ENCODE results near the gene PNPLA3.
A peak's percentile ranks its signal among the peaks of the same experiment; 100 is the strongest.

Gene PNPLA3

GRCh38 chr22:43923631-43924464 lies at the start of gene PNPLA3:
Gene PNPLA3 (plus strand): TSS chr22:43923805. CDS start chr22:43923912, 107 bp downstream.
- peak; percentile 62 for DNase-seq (ENCODE audit: low read depth)

- no peak for DNase-seq (ENCODE audit: low read depth)
These were observed 46.6 kb upstream of the PNPLA3 start for GRCh38 chr22:43876866-43877509.

DNA sequence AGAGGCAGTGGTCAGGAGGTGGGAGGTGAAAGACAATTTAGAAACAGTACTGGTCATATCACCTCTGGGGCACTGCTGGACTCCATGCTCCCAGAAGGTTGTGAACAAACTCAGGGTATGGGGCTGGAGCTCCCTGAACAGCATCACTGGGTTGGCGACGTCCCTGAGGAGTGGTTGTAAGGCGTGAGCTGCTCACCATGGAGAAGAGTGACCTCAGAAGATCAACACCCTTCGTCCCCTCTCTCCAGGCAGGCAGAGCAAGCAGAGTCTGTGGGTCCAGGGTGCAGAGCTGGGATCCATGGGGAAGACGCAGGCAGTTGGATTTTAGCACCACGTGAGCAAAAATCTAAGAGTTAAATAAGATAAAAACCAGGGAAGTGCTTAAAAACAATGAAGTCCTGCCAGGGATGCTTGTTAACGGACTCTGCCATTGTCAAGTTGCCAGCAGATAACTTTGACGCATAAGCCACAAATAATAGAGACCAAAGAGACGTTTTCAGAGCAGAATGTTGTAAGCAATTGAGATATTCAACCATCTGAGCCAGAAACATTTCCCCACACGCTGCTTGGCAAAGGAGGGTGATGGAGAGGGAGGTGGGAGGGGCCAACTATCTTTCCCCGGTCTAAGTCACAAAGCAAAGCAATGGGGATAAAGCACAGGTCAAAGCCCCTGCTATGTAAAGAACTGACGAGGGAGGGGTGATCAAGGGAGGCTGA lies 45.4 kb upstream of the PNPLA3 start:
- DNase-seq (ENCODE audit: low read depth) = no peak

DNA sequence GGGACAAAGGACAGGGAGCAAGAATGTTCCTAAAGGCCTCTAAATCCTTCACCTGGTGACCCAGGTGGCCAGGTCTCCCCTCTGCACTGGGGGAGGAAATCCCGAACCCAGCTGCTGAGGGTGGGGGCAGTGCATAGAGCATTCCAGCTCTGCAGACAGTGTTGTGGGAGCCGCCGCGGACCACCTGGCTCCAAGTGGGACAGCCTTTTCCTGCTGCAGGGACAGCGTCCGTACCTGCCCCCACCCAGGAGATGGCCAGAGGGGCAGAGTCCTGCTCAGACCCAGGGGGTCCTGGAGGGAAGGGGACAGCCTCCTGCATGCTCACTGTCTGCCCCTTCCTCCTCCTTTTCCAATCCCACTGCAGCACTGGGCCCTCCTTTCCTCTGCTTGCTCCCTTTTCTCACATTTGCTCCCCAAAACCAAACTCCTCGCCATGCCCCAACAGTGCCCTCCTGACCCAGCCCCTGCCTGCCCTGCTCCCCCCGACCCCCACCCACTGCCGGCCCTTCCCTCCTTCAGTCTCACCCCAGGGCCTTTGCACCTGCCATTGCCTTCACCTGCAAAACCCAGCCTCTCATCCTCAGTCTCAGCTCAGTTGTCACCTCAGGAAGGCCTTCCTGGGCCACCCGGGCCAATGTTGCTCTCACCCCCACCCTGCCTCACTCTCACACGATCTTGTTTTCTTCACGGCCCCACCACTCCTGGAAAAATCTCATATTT lies 44.6 kb upstream of the PNPLA3 start:
- DNase-seq (ENCODE audit: low read depth) = no peak

GRCh38 chr22:43879901-43880540 lies 43.6 kb upstream of the PNPLA3 start:
- no peak for DNase-seq (ENCODE audit: low read depth)

DNA sequence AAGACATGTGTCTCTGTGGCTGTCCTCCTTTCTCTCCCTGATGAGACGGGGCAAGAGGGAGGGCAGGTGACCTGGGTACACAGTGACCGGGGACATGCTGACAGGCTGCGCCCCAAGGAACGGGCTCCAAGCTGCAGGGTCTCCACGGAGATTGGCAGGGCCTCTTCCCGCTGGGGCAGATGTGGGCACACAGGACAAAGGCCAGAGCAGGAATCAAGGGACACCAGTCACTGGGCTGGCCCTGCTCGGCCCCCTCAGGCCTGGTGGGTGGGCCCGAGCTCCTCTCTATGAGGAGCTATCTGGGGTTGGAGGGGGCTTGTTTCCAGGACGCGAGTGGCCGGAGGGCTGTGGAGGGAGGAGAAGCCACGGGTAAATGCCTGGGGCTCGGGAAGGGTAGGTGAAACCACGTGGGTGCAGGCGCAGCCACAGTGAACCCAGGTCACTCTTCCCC lies 43.0 kb upstream of the PNPLA3 start:
- DNase-seq (ENCODE audit: low read depth) = no peak

- DNase-seq (ENCODE audit: low read depth) = no peak
These were observed 42.2 kb upstream of the PNPLA3 start for GRCh38 chr22:43881091-43882061.

DNA sequence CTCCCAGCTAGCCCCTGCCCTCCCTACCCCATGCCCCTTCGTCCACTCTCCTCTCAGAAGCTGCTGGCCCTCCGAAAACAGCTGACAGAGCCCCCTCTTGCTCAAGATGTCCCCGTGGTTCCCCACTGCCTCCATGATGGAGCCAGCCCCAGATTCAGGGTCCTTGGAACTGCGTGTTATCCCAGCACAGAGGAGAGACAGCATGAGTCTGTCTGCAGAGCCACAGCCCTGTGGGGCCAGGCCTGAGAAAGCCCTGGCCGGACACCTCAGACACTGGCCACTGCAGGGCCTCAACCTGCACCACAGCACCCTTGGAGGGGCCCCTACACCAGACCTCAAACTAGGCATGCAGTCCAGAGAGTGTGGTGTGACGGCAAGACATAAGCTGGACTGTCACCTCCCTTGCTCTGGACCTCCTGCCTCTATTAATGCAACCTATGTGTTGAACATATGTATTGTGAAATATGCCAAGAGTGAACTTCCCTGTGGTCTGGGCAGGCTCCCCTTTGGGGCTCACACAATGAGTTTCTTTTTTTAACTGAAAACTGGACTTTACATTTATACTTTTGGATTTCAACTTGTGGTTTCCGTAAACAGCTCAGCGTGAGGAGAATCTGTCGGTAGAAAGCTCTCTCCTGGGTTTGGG lies 41.4 kb upstream of the PNPLA3 start:
- no peak for DNase-seq (ENCODE audit: low read depth)

DNA sequence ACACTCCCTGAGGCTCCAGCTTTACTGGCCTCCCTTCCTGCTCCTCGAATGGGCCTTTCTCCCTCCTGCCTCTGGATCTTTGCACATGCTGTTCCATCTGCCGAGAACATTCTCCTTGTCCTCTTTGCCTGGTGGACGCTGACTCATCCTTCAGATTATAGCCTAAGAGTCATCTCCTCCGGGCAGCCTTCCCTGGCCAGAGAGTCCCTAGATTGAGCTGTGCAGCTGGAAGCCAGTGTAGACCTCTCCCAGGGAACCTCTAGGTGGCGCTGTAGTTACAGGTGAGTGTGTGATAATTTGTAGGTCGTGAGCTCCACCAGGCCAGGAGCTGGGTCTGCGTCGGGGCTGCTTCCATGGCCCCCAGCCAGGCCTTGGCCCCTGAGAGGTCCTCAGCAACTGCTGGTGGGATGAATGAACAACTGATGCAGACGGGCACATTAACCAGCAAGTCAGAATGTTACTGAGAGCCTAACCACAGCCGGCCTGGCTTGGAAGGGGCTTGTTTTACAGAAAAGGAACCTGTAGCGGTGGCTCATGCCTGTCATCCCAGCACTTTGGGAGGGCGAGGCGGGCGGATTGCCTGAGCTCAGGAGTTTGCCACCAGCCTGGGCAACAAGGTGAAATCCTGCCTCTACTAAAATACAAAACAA lies 40.5 kb upstream of the PNPLA3 start:
- DNase-seq (ENCODE audit: low read depth) = peak; percentile 20

DNA sequence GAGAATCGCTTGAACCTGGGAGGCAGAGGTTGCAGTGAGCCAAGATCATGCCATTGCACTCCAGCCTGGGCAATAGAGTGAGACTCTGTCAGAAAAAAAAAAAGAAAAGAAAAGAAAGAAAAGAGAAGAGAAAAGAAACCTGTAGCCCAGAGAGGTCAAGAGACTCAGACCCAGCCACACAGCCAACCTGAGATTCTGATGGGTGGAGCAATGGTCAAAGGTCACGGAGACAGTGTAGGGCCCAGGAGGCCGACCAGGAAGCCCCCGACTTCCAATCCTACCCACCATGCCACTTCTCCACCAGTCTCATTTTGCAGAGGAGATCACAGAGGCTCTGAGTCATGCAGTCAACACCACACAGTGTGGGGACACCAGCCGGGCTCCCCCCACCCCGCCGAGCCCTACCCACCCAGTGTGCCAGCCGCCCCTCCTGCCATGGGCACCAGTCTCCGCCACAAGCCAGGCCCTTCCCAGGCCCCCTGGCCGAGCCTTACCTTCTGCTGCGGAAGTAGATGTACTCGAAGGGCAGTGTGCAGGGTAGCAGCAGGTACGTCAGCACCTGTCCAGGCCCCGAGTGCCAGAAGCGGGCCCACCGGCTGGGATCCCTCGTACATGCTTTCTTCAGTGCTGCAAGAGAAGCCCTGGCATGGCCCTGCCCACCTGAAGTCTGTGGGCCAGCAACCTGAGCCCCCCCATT lies 39.7 kb upstream of the PNPLA3 start:
- no peak for DNase-seq (ENCODE audit: low read depth)

DNA sequence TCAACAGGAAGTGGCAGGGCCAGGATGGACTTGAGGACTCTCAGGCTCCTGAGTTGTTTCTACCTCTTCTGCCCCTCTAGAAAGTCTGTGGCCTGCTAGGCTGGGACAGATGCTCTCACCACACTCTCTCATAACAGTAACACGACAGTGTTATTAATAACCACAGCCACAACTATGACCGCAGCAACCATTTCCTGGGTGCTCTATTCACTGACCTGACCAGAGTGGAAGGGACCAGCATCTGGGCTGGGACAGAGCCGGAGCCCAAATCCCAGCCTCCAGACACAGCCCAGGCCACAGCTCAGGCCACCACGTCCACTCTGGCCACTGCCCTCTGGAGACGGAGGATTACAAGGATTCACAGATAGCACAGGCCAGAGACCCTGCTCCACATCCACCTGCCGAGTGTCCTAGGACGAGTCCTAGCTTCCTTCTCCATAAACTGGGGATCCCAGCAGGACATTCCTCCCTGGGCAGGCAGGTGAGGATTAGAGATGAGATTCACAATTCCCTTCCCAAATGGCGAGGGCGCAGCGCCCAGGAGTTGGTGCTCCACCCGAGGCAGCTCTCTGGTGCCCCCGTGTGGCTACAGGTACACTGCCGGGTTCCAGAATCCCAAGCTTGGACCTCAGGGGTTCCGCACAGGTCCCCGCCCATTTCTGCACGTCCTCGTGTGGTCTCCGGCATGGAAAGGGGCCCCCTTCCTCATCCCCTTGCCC lies 38.8 kb upstream of the PNPLA3 start:
- peak; percentile 15 for DNase-seq (ENCODE audit: low read depth)

- no peak for DNase-seq (ENCODE audit: low read depth)
These were observed 38.3 kb upstream of the PNPLA3 start for GRCh38 chr22:43885319-43885671.

DNA sequence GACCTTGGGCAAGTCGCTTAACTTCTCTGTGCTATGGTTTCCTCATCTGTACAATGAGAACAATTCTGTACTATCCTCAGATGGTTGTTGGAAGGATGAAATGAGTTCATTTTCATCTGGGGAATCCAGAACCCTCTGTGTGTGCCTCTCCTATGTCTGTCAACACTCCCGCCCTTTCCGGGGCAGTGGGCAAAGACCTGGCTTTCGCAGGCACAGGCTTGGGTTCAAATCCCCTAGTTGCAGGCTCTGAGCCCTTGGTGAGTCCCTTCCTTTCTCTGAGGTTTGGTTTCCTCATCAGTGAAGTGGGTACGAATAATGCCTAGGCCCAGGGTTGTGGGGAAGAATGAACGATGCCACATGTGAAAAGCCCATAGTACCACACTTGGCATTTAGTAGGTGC lies 37.8 kb upstream of the PNPLA3 start:
- no peak for DNase-seq (ENCODE audit: low read depth)

DNA sequence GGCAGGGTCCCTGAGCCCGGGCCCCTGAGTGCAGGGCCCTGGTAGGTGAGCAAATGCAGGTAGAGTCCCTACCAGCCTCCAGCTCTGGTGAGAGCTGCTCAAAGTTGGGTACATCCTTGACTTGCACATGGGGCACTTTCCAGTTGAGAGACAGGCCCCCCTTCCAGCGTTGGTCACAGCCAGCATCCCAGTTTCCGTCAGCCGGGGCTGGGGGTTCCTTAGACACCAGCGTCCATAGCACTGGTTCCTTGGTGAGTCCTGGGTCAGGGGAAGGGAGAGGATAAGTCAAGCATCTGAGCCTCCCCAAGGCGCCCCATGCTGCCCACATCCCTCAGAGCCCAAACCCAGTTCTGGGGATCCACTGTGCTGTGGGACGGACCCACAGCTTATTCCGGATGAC lies 37.4 kb upstream of the PNPLA3 start:
- DNase-seq (ENCODE audit: low read depth) = no peak

GRCh38 chr22:43887391-43887790 lies 36.2 kb upstream of the PNPLA3 start:
- DNase-seq (ENCODE audit: low read depth) = no peak

DNA sequence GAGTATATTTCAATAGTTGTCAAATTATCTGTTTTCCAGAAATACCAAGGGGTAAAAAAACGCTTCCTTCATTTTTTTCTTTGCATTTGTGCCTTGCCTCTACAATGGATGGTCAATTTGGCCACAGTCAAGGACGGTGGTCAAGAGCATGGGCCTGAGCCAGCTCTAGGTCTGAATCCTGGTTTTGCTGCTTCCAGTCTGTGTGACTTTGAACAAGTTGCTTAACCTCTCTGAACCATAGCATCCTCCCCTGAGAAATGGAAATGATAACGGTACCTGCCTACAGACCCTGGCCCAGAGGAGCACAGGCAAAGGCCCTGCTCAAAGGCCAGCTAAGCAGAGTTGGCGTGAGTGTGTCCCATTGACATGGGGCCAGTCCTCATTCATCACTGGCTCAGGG lies 34.9 kb upstream of the PNPLA3 start:
- DNase-seq (ENCODE audit: low read depth) = no peak

GRCh38 chr22:43889201-43889859 lies 34.3 kb upstream of the PNPLA3 start:
- no peak for DNase-seq (ENCODE audit: low read depth)

- no peak for DNase-seq (ENCODE audit: low read depth)
These were observed 33.7 kb upstream of the PNPLA3 start for GRCh38 chr22:43889860-43890253.
